Measurements from ENCODE around the gene TSPY4.
"Not testable (repeated sequence)": the region's sequence is repeated elsewhere in the genome, so short reads cannot be mapped to it uniquely, and the experiment has no call there.

Gene TSPY4, protein sequence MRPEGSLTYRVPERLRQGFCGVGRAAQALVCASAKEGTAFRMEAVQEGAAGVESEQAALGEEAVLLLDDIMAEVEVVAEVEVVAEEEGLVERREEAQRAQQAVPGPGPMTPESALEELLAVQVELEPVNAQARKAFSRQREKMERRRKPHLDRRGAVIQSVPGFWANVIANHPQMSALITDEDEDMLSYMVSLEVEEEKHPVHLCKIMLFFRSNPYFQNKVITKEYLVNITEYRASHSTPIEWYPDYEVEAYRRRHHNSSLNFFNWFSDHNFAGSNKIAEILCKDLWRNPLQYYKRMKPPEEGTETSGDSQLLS

DNA sequence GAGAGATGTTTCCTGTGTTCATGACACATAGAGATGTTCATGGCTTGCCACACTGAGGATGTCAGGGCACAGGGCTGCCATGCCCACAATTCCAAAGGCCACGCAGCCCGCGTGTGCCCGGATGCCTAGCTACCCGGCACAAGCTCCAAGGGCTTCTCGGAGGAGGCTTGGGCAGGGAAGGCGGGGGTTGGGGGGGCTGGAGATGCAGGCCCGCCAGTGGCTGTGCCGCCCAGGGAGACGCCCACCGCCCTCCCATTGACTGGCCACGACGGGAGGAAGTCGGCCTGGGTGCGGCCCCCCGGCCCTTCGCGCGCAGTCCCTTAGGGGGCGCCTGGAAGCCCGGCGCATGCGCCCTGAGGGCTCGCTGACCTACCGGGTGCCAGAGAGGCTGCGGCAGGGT lies at the start of gene TSPY4:
TSS of gene TSPY4 (plus strand) at position 301 of the 400 bp plus-strand sequence. CDS start at position 347, 46 bp downstream.
- DNase-seq: not testable (repeated sequence)

GRCh38 chrY:9320996-9321395 lies 16.3 kb upstream of the TSPY4 start:
- no peak for DNase-seq

DNA sequence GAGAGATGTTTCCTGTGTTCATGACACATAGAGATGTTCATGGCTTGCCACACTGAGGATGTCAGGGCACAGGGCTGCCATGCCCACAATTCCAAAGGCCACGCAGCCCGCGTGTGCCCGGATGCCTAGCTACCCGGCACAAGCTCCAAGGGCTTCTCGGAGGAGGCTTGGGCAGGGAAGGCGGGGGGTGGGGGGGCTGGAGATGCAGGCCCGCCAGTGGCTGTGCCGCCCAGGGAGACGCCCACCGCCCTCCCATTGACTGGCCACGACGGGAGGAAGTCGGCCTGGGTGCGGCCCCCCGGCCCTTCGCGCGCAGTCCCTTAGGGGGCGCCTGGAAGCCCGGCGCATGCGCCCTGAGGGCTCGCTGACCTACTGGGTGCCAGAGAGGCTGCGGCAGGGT lies 20.2 kb downstream of the TSPY4 start, which contains the start of gene TSPY8:
TSS of gene TSPY8 (plus strand) at position 301 of the 400 bp plus-strand sequence. CDS start at position 347, 46 bp downstream.
- not testable (repeated sequence) for DNase-seq
